WERI-Rb-1 (cell line): ENCODE measurements around the gene NFKBIB.

Source experiments
- DNase-seq: peaks from one replicate; pipeline ENCODE4 v3.0.0-alpha.2; 2020
- H3K27ac ChIP-seq: fragments of 250-450 bp; sonication (Bioruptor Pico); 2 replicates; pipeline ENCODE4 v1.5.1; 2020; ENCODE audit warnings: mild to moderate bottlenecking, moderate library complexity
- H3K27me3 ChIP-seq: fragments of 250-450 bp; sonication (Bioruptor Pico); 2 replicates; pipeline ENCODE4 v1.5.1; 2021; ENCODE audit warnings: mild to moderate bottlenecking, low read depth, moderate library complexity; ENCODE audit not compliant: insufficient read depth, severe bottlenecking
- H3K36me3 ChIP-seq: fragments of 250-450 bp; sonication (Bioruptor Pico); 2 replicates; pipeline ENCODE4 v1.5.1; 2020; ENCODE audit warnings: mild to moderate bottlenecking, moderate library complexity
- H3K4me3 ChIP-seq: 2 replicates; pipeline ENCODE4 v1.5.1; 2011; ENCODE audit warnings: low read depth, mild to moderate bottlenecking, control low read depth, low read length
- H3K9me3 ChIP-seq: fragments of 250-450 bp; sonication (Bioruptor Pico); 2 replicates; pipeline ENCODE4 v1.5.1; 2021; ENCODE audit warnings: mild to moderate bottlenecking, moderate library complexity; ENCODE audit not compliant: severe bottlenecking
- TF ChIP-seq, protein P1 (sequence below): IDR thresholded peaks from 2 replicates; pipeline ENCODE4 v1.5.1; 2011; ENCODE audit warnings: low read depth, mild to moderate bottlenecking, control low read depth, inconsistent platforms, low read length

Gene NFKBIB

DNA sequence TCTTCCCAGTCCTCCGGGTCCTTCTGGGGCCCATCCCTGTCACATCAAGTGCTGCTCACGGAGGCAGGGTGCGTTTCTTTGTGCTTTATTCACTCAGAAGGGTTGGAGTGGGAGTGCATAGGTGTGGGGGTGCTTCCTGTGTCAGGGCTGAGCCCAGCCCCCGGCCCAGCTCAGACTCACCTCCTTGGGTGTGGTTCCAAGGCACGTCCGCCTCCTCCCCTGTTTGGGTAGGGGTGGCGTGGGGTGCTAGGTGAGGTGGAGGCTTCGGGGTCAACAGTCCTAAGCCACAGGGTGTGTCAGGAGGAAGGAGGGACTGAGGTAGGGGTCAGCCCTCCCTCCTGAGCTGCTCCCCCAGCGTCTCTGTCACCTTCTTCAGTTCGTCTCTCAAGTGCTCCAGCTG lies 9.1 kb downstream of the NFKBIB start:
- TF ChIP-seq, protein P1, sequence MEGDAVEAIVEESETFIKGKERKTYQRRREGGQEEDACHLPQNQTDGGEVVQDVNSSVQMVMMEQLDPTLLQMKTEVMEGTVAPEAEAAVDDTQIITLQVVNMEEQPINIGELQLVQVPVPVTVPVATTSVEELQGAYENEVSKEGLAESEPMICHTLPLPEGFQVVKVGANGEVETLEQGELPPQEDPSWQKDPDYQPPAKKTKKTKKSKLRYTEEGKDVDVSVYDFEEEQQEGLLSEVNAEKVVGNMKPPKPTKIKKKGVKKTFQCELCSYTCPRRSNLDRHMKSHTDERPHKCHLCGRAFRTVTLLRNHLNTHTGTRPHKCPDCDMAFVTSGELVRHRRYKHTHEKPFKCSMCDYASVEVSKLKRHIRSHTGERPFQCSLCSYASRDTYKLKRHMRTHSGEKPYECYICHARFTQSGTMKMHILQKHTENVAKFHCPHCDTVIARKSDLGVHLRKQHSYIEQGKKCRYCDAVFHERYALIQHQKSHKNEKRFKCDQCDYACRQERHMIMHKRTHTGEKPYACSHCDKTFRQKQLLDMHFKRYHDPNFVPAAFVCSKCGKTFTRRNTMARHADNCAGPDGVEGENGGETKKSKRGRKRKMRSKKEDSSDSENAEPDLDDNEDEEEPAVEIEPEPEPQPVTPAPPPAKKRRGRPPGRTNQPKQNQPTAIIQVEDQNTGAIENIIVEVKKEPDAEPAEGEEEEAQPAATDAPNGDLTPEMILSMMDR: no peak
- DNase-seq: no peak
- Histone ChIP-seq H3K4me3 (no peak overlapping the region), H3K27ac (no peak overlapping the region), H3K9me3 (no peaks in the 10 kb centered on the region), H3K36me3 (peaks cover 16% of the 10 kb centered on the region), H3K27me3 (no peaks in the 10 kb centered on the region)

DNA sequence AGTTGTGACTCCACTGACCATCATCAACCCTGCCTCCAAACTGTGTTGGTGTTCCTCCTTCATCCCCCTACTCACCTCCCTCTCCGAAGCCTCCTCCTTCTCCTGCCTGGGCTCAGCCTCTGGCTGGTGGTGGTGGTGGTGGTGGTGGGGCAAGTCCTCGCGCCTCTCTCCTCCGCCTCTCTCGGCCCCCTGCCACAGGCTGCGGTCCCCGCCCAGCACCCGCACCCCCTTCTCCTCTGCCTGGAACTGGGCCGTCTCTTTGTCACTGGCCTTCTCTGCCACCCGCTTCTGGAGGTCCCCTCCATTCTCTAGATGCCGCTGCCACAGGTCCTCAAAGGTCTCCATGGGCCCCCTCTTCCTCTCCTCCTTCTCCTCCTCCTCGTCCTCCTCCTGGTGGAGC lies 10.7 kb downstream of the NFKBIB start:
- H3K36me3 ChIP-seq: peaks cover 16% of the 10 kb centered on the region
- H3K9me3 ChIP-seq: no peaks in the 10 kb centered on the region
- no peaks in the 10 kb centered on the region for H3K27me3 ChIP-seq
- no peak overlapping the region for H3K27ac ChIP-seq
- TF ChIP-seq, protein P1: no peak
- no peak for DNase-seq
- no peak overlapping the region for H3K4me3 ChIP-seq

DNA sequence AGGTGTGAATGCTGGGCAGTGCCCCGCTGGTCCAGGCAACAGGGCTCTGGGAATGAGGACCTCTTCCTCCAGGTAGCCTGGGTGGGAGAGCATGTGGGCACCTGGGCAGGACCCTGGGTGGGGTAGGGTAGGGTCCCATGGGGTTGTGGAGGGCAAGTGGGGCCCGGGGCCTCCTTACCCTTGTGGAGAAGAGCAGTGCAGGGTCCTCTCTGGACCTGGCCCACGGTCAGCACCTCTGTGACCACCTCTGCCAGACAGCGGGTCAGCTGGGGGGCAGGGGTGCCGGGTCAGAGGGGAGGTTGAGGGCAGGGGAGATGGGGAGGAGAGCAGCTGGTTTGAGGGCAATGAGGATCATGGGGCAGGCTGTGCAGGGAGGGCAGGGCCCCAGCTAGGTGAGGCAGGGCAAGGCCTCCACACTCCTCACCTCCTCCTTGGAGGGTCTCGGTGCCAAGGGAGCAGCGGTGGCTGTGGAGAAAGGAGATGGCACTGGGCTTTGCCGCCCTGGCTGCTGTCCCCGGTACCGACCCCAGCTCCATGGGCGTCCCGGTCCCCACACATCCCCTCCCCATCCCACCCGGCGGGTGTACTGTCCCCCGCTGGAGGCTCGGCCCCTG lies 11.7 kb downstream of the NFKBIB start:
- H3K4me3 ChIP-seq: no peak overlapping the region
- no peak overlapping the region for H3K27ac ChIP-seq
- no peaks in the 10 kb centered on the region for H3K9me3 ChIP-seq
- DNase-seq: no peak
- H3K27me3 ChIP-seq: no peaks in the 10 kb centered on the region
- peaks cover 16% of the 10 kb centered on the region for H3K36me3 ChIP-seq
- TF ChIP-seq, protein P1: no peak

DNA sequence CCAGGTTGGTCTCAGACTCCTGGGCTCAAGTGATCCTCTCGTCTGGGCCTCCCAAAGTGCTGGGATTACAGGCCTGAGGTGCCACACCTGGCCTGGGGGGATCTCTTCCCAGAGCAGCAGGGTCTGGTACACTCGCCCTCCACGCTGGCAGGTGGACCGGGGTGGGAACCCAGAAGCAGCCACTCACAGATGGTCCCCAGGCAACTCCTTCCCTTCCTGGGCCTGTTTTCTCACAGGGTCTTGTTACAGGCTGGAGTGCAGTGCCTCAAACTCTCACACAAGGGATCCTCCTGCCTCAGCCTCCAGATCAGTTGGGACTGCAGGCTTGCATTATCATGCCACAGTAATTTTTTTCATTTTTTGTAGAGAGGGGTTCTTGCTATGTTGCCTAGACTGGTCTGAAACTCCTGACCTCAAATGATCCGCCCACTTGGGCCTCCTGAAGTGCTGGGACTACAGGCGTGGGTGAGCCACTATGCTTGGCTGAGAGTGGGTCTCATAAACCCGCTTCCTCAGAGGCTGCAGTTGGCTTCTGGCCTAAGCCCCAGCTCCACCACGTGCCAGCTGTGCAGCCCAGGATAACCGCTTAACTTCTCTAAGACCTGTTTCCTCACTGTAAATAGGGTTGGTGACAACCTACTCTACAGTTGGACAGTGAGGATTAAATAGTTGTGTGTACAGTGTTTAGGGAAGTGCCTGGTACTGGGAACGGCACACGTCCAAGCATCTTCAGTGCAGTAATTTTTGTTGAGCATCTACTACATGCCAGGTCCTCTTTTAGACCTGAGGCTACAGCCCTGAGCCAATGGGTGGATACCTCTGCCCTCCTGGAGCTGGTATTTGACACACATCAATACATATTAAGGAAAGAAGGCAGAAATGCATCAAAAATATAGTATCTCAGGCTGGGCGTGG lies 13.1 kb downstream of the NFKBIB start:
- TF ChIP-seq, protein P1: no peak
- peaks cover 5% of the 10 kb centered on the region for H3K36me3 ChIP-seq
- H3K27ac ChIP-seq: no peak overlapping the region
- no peaks in the 10 kb centered on the region for H3K9me3 ChIP-seq
- H3K4me3 ChIP-seq: no peak overlapping the region
- no peaks in the 10 kb centered on the region for H3K27me3 ChIP-seq
- DNase-seq: no peak

DNA sequence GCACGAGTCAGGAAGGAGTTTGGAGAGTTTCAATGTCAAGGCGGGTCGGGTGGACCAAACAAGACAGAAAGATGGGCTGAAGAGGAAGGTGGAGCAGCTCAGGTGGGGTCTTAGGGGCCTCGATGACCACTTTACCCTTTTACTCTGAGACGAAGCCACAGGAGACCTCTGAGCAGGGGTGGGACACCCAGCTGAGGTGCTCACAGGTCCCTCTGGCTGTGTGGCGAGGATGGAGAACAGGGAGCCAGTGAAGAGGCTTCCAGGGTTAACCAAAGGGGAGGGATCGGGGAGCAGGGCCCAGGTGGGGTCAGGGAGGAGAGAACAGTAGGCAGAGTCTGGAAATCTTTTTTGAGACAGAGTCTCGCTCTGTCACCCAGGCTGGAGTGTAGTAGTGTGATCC lies 14.2 kb downstream of the NFKBIB start:
- TF ChIP-seq, protein P1: no peak

More for the DNA sequence above, 14.2 kb downstream of the NFKBIB start:
- Histone ChIP-seq H3K4me3 (no peak overlapping the region), H3K36me3 (peaks cover 2% of the 10 kb centered on the region), H3K27me3 (no peaks in the 10 kb centered on the region), H3K27ac (no peak overlapping the region), H3K9me3 (no peaks in the 10 kb centered on the region)
- no peak for DNase-seq
